ENCODE measurements around the gene PLLP.
"Not testable (repeated sequence)": the region's sequence is repeated elsewhere in the genome, so short reads cannot be mapped to it uniquely, and the experiment has no call there.

PLLP gene

GRCh38 chr16:57273826-57274225, 10.6 kb downstream of the PLLP start:
- H3K4me3 ChIP-seq (ENCODE audit: low read depth, low read length), result no peak overlapping the region
- no peak for DNase-seq (ENCODE audit: low read depth)
- TF ChIP-seq CTCF (IDR thresholded peaks at IDR 0.05; ENCODE audit: insufficient read depth, low read depth, low read length, missing control alignments), result no peak

DNA sequence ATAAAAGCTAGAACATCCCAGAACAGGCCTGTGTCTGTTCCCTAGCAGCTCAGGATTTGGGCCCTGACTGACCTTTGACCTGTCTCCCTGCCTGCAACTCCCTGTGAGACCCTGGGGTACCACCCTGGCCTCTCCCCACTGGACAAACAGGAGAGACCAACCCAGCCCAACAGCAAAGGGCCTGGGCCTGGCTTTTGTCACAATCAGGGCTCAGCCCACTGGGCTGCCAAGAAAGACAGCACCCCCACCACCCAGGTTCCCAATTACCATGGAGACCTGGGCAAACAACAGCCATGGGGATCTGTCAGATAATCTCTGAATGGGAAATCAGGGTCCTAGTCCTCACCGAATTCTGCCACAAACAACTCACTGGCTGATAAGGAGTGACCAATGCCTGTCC, 11.1 kb downstream of the PLLP start:
- no peak for TF ChIP-seq CTCF (IDR thresholded peaks at IDR 0.05; ENCODE audit: insufficient read depth, low read depth, low read length, missing control alignments)

GRCh38 chr16:57271867-57272495, 12.5 kb downstream of the PLLP start:
- no peak for DNase-seq (ENCODE audit: low read depth)
- no peak overlapping the region for H3K4me3 ChIP-seq (ENCODE audit: low read depth, low read length)
- TF ChIP-seq CTCF (IDR thresholded peaks at IDR 0.05; ENCODE audit: insufficient read depth, low read depth, low read length, missing control alignments), result no peak

More for the DNA sequence above, 11.1 kb downstream of the PLLP start:
- H3K4me3 ChIP-seq (ENCODE audit: low read depth, low read length), result no peak overlapping the region
- DNase-seq (ENCODE audit: low read depth), result no peak

DNA sequence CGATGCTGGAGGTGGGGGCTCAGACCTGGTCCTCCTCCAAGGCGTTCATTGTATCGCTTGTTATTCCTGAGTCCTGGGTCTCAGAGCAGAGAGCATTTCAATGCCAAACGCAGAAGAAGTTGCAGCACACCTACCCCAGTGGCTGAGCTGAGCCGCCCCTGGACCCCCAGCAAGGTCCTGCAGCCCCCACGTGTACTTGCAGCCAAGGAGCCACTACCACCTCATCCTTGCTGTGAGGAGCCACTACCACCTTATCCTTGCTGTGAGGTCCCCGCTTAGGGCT, 13.5 kb downstream of the PLLP start:
- TF ChIP-seq CTCF (IDR thresholded peaks at IDR 0.05; ENCODE audit: insufficient read depth, low read depth, low read length, missing control alignments), result no peak
- no peak for DNase-seq (ENCODE audit: low read depth)
- H3K4me3 ChIP-seq (ENCODE audit: low read depth, low read length), result no peak overlapping the region

DNA sequence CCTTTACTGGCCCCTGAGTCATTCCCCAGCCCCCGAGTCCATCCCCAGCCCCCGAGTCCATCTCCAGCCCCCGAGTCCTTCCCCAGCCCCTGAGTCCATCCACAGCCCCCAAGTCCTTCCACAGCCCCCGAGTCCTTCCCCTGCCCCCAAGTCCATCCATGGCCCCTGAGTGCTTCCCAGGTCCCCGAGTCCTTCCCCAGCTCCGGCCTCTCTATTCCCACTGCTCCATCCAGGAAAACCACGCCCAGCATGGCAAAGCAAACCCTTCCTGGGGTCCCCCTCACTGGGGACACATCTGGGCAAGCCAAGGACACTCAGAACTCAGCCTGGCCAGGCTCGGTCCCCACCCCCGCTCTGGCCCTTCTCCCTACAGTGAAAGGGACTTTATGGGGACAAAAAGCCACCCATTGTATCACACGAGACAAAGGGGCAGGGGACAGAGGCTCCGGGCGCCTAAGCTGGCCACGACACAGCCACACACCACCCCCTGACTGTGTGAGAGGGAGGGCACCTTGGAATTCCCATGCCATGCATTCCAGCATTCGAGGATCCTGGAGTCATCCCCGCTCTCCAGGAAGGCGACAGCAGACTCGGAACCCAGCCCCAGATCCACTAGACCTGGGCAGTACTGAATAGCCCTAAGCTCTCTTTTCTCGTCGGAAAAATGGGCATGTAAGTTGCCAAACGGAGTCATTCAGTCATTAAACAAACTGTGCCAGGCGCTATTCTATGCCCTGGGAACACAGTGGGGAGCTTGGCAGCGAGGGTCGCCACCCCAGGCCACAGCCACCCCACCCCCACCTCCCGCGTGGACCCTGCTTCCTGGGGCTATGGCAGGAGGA, 14.0 kb downstream of the PLLP start:
- H3K4me3 ChIP-seq (ENCODE audit: low read depth, low read length), result no peak overlapping the region
- no peak for TF ChIP-seq CTCF (IDR thresholded peaks at IDR 0.05; ENCODE audit: insufficient read depth, low read depth, low read length, missing control alignments)
- no peak for DNase-seq (ENCODE audit: low read depth)

GRCh38 chr16:57268804-57269800, 15.4 kb downstream of the PLLP start:
- DNase-seq (ENCODE audit: low read depth), result no peak
- H3K4me3 ChIP-seq (ENCODE audit: low read depth, low read length), result no peak overlapping the region
- no peak for TF ChIP-seq CTCF (IDR thresholded peaks at IDR 0.05; ENCODE audit: insufficient read depth, low read depth, low read length, missing control alignments)

DNA sequence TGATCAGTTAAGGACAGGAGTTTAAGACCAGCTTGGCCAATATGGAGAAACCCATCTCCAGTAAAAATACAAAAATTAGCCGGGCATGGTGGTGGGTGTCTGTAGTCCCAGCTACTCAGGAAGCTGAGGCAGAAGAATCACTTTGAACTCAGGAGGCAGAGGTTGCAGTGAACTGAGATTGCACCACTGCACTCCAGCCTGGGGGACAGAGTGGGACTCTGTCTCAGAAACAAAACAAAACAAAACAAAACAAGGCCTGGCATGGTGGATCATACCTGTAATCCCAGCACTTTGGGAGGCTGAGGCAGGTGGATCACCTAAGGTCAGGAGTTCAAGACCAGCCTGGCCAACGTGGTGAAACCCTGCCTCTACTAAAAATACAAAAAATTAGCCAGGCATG, 17.1 kb downstream of the PLLP start:
- DNase-seq (ENCODE audit: low read depth); H3K4me3 ChIP-seq (ENCODE audit: low read depth, low read length): not testable (repeated sequence)

Data from GM12865 (cell line).